ENCODE measurements around the gene COX6B2. TPM values are rescaled to one million over a fixed set of nuclear protein-coding genes. Genes with fewer than 3 reads are reported as not detected.
A peak's percentile ranks its signal among the peaks of the same experiment; 100 is the strongest.

COX6B2 gene
- total RNA-seq, 2 donors from 2014 or later: 3.1 to 7.4 TPM

DNA sequence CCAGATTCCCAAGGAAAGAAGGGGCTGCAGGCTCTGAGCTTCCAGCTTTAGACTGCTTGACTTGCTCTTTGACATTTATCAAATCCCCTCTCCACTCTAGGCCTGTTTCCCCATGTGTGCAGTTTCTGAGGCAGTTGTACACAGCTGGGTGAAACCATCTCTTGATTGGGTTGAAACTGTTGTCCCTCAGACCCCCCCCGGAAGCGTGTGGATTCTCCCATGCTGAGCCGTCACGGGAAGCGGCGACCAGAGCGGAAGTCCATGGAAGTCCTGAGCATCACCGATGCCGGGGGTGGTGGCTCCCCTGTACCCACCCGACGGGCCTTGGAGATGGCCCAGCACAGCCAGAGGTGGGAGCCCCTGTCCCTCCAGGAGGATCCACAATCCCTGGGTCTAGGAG is 51.0 kb downstream of the COX6B2 start:
- H3K27ac Mint-ChIP-seq: no peak overlapping the region
- H3K36me3 Mint-ChIP-seq (ENCODE audit: insufficient read depth in 2 of 2): no peaks in the 10 kb centered on the region
- H3K4me1 Mint-ChIP-seq (ENCODE audit: low read depth): peaks cover 16% of the 10 kb centered on the region
- ATAC-seq (replicated peaks in 1 of 2): no peak
- DNase-seq: no peak
- H3K27me3 Mint-ChIP-seq (ENCODE audit: low read depth): no peaks in the 10 kb centered on the region
- H3K4me3 Mint-ChIP-seq: no peak overlapping the region
- no peaks in the 10 kb centered on the region for H3K9me3 Mint-ChIP-seq

DNA sequence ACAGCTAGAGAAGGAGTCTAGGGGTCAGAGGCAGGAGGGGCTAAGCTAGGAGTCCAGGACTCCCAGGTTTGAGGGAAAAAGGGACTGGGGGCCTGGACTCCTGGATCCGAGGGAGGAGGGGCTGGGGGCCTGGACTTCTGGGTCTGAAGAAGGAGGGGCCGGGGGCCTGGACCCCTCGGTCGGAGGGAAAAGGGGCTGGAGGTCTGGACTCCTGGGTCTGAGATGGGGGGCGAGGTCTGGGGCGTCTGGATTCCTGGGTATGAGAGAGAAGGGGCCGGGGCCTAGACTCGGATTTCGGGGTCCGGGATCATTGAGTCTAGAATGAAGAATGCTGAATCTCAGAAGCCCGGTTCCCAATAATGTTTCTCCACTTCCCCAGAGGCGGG is 52.2 kb downstream of the COX6B2 start:
- Mint-ChIP-seq H3K27ac (no peak overlapping the region), H3K4me1 (ENCODE audit: low read depth) (peaks cover 16% of the 10 kb centered on the region), H3K9me3 (no peaks in the 10 kb centered on the region), H3K36me3 (ENCODE audit: insufficient read depth in 2 of 2) (no peaks in the 10 kb centered on the region), H3K4me3 (peak overlapping the region; percentile 90 to 91), H3K27me3 (ENCODE audit: low read depth) (no peaks in the 10 kb centered on the region)
- ATAC-seq (replicated peaks in 1 of 2) (no peak), DNase-seq (no peak)

DNA sequence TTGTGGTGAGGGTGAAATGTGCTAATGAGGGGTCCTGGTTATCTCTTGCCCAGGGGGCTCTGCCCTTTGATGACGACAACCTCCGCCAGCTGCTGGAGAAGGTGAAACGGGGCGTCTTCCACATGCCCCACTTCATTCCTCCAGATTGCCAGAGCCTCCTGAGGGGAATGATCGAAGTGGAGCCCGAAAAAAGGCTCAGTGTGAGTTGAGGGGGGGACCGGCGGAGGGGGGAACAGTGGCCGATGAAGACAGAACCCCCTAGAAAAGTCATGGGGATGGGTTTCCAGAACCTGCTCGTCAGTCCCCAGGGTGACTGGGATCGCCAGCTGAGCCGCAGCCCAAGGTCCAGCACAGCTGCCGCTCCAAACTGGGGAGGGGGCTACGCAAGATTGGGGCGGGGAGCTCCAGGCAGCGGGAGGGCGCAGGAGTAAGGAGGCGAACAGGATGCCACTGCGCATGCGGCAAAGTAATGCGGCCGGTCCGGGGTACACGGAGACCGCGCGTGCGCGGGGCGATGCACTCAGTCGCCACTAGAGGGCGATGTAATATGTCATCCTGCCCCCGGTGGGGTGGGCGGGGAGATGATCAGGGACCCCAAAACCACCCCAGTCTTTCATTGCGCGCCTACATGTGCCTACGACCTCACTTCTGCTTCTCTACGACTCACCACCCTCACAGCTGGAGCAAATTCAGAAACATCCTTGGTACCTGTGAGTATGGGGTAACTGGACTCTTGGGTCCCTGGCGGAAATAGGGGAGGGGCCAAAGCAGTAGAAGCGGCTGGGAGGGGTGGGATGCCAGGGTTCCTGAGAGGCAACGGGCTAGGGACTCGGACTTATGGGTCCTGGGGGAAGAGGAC is 52.8 kb downstream of the COX6B2 start:
- peak; percentile 90 to 92 for ATAC-seq (replicated peaks in 1 of 2)
- Mint-ChIP-seq H3K36me3 (ENCODE audit: insufficient read depth in 2 of 2) (no peaks in the 10 kb centered on the region), H3K27me3 (ENCODE audit: low read depth) (no peaks in the 10 kb centered on the region), H3K4me3 (peak overlapping the region; percentile 90 to 91), H3K4me1 (ENCODE audit: low read depth) (peaks cover 16% of the 10 kb centered on the region), H3K9me3 (no peaks in the 10 kb centered on the region), H3K27ac (peak overlapping the region; percentile 55)
- DNase-seq: peak; percentile 95 to 97

DNA sequence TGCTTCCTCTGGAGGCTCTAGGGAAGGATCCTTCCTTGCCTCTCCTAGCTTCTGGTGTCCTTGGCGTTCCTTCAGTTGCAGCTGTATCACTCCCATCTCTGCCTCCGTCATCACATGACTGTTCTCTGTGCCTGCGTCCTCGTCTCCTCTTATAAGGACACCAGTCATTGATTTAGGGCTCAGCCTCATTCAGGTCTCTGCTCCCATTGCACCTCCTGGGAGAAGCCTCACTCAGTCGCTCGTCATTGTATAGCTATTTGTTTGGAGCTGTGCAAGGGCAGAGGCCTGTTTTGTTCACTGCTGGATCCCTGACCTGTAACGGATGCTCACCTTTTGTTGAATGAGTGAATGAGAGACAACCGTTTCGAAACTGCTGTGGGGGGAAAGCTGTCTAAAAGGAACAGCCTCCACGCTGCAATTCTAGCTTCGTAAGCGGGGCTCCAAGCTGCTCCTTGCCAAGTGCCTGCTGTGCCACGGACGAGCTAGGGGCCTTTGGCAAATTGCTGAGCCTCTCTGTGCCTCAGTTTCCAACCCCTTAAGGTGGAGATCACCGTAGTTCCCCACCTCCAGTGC is 53.5 kb downstream of the COX6B2 start:
- Mint-ChIP-seq H3K4me1 (ENCODE audit: low read depth) (peaks cover 12% of the 10 kb centered on the region), H3K4me3 (peak overlapping the region; percentile 44 to 91), H3K36me3 (ENCODE audit: insufficient read depth in 2 of 2) (no peaks in the 10 kb centered on the region), H3K9me3 (no peaks in the 10 kb centered on the region), H3K27ac (no peak overlapping the region), H3K27me3 (ENCODE audit: low read depth) (no peaks in the 10 kb centered on the region)
- ATAC-seq (replicated peaks in 1 of 2): no peak
- no peak for DNase-seq

DNA sequence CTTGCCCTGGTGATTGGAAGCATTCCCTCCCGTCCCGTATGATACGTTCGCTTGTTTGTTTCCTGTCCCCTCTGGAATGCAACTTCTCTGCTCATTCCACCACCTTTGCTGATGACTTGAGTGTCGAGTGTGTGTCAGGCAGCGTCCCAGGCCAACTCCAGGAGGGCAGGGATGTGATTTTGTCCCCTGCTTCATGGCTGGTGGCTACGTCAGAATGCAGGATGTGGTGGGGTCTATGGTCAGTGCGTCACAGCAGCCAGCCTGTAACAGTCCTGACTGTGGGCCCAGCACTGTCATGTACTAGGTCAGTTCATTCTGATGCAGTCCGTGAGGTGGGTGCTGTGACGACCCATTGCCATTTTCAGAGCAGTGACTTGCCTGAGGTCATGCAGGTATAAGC is 54.5 kb downstream of the COX6B2 start:
- peaks cover 12% of the 10 kb centered on the region for H3K4me1 Mint-ChIP-seq (ENCODE audit: low read depth)

More for the DNA sequence above, 54.5 kb downstream of the COX6B2 start:
- H3K9me3 Mint-ChIP-seq: no peaks in the 10 kb centered on the region
- DNase-seq: no peak
- no peak overlapping the region for H3K27ac Mint-ChIP-seq
- H3K27me3 Mint-ChIP-seq (ENCODE audit: low read depth): no peaks in the 10 kb centered on the region
- no peak overlapping the region for H3K4me3 Mint-ChIP-seq
- no peaks in the 10 kb centered on the region for H3K36me3 Mint-ChIP-seq (ENCODE audit: insufficient read depth in 2 of 2)
- ATAC-seq (replicated peaks in 1 of 2): no peak

Other genes with a start within 250 kb of the COX6B2 start
- gene PPP1R12C, start 237.1 kb downstream of the COX6B2 start, total RNA-seq: 10 to 100 TPM; 65.7 to 71.6 TPM
- 1 to 10 TPM in 1 of 2 donors, under 1 TPM in 1; 0.49 to 1.3 TPM for gene TNNT1, start 205.5 kb downstream of the COX6B2 start, total RNA-seq
- gene TNNI3, start 197.0 kb downstream of the COX6B2 start, total RNA-seq: under 1 TPM in 1 of 2 donors, not detected in 1; 0.91 TPM
- under 1 TPM; 0.46 TPM for gene DNAAF3, start 188.1 kb downstream of the COX6B2 start, total RNA-seq
- 1 to 10 TPM in 1 of 2 donors, under 1 TPM in 1; 0.44 to 1.9 TPM for gene SYT5, start 174.4 kb downstream of the COX6B2 start, total RNA-seq
- not detected for gene PTPRH, start 145.2 kb downstream of the COX6B2 start, total RNA-seq
- 10 to 100 TPM in 1 of 2 donors, 1 to 10 TPM in 1; 8.5 to 12.8 TPM for gene TMEM86B, start 126.0 kb downstream of the COX6B2 start, total RNA-seq
- 100 to 1,000 TPM; 177 to 202 TPM for gene PPP6R1, start 95.7 kb downstream of the COX6B2 start, total RNA-seq
- gene HSPBP1, start 74.6 kb downstream of the COX6B2 start, total RNA-seq: 10 to 100 TPM; 23.9 to 31.1 TPM
- 10 to 100 TPM; 13.0 to 19.6 TPM for gene BRSK1, start 70.7 kb downstream of the COX6B2 start, total RNA-seq
- gene TMEM150B, start 29.4 kb downstream of the COX6B2 start, total RNA-seq: not detected
- 10 to 100 TPM; 29.2 to 31.3 TPM for gene KMT5C, start 14.8 kb downstream of the COX6B2 start, total RNA-seq
- gene GARIN5B, start 8.5 kb upstream of the COX6B2 start, total RNA-seq: under 1 TPM in 1 of 2 donors, not detected in 1; 0.07 TPM
- 1 to 10 TPM; 4.0 to 5.4 TPM for gene IL11, start 15.7 kb upstream of the COX6B2 start, total RNA-seq
- not detected for gene TMEM190, start 22.1 kb upstream of the COX6B2 start, total RNA-seq
- gene TMEM238, start 29.6 kb upstream of the COX6B2 start, total RNA-seq: 10 to 100 TPM in 1 of 2 donors, 1 to 10 TPM in 1; 7.5 to 11.7 TPM
- gene RPL28, start 31.2 kb upstream of the COX6B2 start, total RNA-seq: 1,000 to 10,000 TPM; 3,217 to 3,413 TPM
- gene UBE2S, start 53.1 kb upstream of the COX6B2 start, total RNA-seq: 100 to 1,000 TPM; 192 to 223 TPM
- gene SHISA7, start 88.6 kb upstream of the COX6B2 start, total RNA-seq: under 1 TPM in 1 of 2 donors, not detected in 1; 0.17 TPM
- 10 to 100 TPM; 19.5 to 20.3 TPM for gene ISOC2, start 106.9 kb upstream of the COX6B2 start, total RNA-seq
- gene C19orf85, start 110.0 kb upstream of the COX6B2 start, total RNA-seq: not detected
- 1 to 10 TPM; 7.9 to 9.0 TPM for gene ZNF628, start 121.9 kb upstream of the COX6B2 start, total RNA-seq
- gene NAT14, start 130.5 kb upstream of the COX6B2 start, total RNA-seq: 10 to 100 TPM; 19.2 to 20.5 TPM
- gene SSC5D, start 133.7 kb upstream of the COX6B2 start, total RNA-seq: 1 to 10 TPM; 1.2 to 1.7 TPM
- not detected for gene SBK2, start 182.4 kb upstream of the COX6B2 start, total RNA-seq
- gene SBK3, start 190.8 kb upstream of the COX6B2 start, total RNA-seq: not detected
- 1 to 10 TPM; 9.3 to 9.4 TPM for gene ZNF579, start 226.1 kb upstream of the COX6B2 start, total RNA-seq
- gene FIZ1, start 244.8 kb upstream of the COX6B2 start, total RNA-seq: 10 to 100 TPM; 16.2 to 17.3 TPM
- 10 to 100 TPM; 26.2 to 32.3 TPM for gene ZNF524, start 245.6 kb upstream of the COX6B2 start, total RNA-seq

Measured in activated T-cell treated with anti-CD3 and anti-CD28 coated beads, Interleukin-2, amount 50 U/mL, for 72 hours (primary cell).